GM10266 (cell line): ENCODE data around the gene SLC35F3.

Experiments used
- DNase-seq: peaks from one replicate; pipeline ENCODE4 v3.0.0; 2012; ENCODE audit errors: extremely low spot score
- TF ChIP-seq, protein P1 (sequence below): IDR thresholded peaks from 2 replicates; pipeline ENCODE4 v1.5.1; 2012; ENCODE audit warnings: mild to moderate bottlenecking, low read depth; ENCODE audit not compliant: control insufficient read depth, insufficient read depth; ENCODE audit errors: missing control alignments

Gene SLC35F3

GRCh38 chr1:234212764-234213657 lies 308.5 kb downstream of the SLC35F3 start:
- peak; percentile 82 for DNase-seq
- TF ChIP-seq, protein P1, sequence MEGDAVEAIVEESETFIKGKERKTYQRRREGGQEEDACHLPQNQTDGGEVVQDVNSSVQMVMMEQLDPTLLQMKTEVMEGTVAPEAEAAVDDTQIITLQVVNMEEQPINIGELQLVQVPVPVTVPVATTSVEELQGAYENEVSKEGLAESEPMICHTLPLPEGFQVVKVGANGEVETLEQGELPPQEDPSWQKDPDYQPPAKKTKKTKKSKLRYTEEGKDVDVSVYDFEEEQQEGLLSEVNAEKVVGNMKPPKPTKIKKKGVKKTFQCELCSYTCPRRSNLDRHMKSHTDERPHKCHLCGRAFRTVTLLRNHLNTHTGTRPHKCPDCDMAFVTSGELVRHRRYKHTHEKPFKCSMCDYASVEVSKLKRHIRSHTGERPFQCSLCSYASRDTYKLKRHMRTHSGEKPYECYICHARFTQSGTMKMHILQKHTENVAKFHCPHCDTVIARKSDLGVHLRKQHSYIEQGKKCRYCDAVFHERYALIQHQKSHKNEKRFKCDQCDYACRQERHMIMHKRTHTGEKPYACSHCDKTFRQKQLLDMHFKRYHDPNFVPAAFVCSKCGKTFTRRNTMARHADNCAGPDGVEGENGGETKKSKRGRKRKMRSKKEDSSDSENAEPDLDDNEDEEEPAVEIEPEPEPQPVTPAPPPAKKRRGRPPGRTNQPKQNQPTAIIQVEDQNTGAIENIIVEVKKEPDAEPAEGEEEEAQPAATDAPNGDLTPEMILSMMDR, result peak; percentile 49

- TF ChIP-seq, protein P1, result no peak
Observed at GRCh38 chr1:234213658-234214128, 309.2 kb downstream of the SLC35F3 start.

DNA sequence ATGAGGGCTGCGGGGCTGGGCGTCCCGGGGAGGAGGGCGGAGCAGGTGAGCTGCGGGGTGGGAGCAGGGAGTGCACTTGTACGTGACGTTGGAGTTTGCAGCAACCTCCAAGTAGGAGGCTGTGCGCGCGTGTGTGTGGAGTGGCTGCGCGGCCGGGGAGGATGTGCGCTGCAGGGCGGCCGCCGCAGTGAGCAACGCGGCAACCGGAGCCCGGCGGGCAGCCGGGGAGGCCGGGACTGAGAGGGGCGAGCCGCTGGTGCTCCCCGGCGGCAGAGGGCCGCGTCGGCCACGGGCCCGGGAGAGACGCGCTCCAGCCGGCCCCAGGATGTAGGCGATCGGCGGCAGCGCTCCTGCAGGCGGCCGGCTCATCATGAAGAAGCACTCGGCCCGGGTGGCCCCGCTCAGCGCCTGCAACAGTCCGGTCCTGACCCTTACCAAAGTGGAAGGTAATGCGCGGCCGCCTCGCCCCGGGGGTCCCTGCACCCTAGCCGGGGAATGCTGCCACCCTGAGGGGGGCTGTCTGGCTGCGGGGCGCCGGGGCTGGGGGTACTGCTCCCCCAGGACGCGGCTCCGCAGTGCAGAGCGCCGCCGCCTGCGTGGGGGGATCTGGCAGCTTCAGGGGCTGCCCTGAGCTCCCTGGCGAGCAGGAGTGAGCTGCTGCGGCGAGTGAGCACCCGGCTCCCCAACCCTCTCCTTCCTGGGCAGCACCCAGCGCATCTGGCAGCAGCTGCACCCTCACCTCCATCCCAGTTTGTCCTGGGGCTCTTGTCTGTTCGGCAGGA lies 309.8 kb downstream of the SLC35F3 start:
- TF ChIP-seq, protein P1, result no peak
- DNase-seq, result no peak

More at GRCh38 chr1:234213658-234214128, 309.2 kb downstream of the SLC35F3 start:
- DNase-seq, result no peak

GRCh38 chr1:234214911-234215892 lies 310.7 kb downstream of the SLC35F3 start:
- TF ChIP-seq, protein P1, result no peak
- no peak for DNase-seq

GRCh38 chr1:234216116-234216703 lies 311.7 kb downstream of the SLC35F3 start:
- TF ChIP-seq, protein P1, result peak; percentile 2
- DNase-seq, result peak; percentile 66

DNA sequence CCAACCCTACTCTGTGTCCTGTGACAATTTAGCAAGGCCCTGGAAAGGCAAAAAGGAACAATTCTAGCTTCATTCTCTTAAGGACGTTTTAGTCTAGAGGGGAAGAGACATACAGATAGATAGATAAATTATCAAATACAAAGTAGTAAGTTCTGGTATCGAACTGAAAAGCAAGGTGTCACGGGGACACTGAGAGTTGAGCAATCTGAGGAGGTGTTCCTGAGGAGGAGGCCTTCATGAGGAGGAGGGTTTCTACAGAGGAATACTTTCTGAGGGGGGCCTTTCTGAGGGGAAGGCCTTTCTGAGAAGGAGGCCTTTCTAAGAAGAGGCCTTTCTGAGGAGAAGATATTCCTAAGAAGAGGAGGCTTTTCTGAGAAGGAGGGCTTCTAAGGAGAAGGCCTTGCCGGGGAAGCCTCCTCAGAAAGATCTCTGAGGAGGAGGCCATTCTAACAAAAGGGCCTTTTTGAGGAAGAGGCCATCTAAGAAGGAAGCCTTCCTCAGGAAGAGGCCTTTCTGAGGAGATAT lies 312.9 kb downstream of the SLC35F3 start:
- DNase-seq, result no peak
- TF ChIP-seq, protein P1, result no peak
